ENCODE data around the gene TRABD.

DNA sequence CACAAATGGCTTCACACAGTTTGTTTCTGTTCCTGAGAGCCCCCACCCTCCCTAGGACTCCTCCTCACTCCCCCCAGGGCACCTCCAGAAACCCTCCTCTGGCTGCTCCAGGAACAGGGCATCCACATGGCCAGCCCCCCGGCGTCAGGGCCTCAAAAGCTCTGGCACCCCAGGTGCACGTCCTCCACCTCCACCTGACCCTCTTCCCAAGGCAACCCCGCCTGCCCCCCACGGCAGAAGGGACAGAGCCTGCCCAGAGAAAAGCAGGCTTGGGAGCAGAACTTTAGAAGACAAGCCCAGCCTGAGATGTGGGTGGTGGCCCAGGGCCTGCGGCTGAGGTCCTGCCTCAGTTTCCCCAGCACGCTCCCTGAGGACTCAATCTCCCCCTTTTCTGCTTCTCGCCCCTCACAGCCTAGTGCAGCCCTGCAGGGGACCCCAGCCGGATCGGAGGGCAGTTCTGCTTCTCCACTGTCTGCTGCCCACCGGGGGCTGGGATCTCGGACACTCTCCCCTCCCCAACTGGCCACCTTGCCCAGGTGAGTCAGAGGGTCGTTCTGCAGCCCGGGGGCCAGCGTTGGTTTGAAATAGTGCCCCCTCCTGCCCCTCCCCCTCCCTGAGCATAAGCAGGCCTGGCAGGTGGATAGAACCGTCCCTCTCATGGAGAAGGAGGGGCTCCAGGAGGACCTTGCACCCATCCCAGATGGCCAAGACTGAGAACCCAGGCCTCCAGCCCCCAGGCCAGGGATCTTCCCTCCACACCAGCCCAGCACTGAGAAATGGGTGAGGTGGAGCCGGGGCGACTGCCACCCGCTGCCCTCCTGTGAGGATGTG lies 2.4 kb upstream of the TRABD start:
- TF ChIP-seq, protein P1, sequence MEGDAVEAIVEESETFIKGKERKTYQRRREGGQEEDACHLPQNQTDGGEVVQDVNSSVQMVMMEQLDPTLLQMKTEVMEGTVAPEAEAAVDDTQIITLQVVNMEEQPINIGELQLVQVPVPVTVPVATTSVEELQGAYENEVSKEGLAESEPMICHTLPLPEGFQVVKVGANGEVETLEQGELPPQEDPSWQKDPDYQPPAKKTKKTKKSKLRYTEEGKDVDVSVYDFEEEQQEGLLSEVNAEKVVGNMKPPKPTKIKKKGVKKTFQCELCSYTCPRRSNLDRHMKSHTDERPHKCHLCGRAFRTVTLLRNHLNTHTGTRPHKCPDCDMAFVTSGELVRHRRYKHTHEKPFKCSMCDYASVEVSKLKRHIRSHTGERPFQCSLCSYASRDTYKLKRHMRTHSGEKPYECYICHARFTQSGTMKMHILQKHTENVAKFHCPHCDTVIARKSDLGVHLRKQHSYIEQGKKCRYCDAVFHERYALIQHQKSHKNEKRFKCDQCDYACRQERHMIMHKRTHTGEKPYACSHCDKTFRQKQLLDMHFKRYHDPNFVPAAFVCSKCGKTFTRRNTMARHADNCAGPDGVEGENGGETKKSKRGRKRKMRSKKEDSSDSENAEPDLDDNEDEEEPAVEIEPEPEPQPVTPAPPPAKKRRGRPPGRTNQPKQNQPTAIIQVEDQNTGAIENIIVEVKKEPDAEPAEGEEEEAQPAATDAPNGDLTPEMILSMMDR (conservative IDR thresholded peaks at IDR 0.05; ENCODE audit: low read length), result no peak
- TF ChIP-seq EZH2phosphoT487 (IDR thresholded peaks at IDR 0.05; ENCODE audit: borderline replicate concordance, low read depth, low read length), result no peak

Data from OCI-LY7 (cell line).